Hepatocyte (in vitro differentiated cells): ENCODE data around the gene BRD3OS. TPM values are rescaled to one million over a fixed set of nuclear protein-coding genes. Genes with fewer than 3 reads are reported as not detected.

Source experiments
- DNase-seq: peaks from one replicate; pipeline ENCODE4 v3.0.0-alpha.2; 2016; ENCODE audit warnings: low spot score
- H2AFZ ChIP-seq: fragments of 200-600 bp; sonication (generic); 2 replicates; pipeline ENCODE4 v1.6.0; 2016; ENCODE audit warnings: antibody characterized with exemption, mild to moderate bottlenecking
- H3K27ac ChIP-seq: fragments of 200-600 bp; sonication (generic); 2 replicates; pipeline ENCODE4 v1.5.1; 2016; ENCODE audit warnings: mild to moderate bottlenecking
- H3K27me3 ChIP-seq: fragments of 200-600 bp; sonication (generic); 2 replicates; pipeline ENCODE4 v1.6.1; 2016
- H3K36me3 ChIP-seq: fragments of 200-600 bp; sonication (generic); replicated peaks from 2 replicates; pipeline ENCODE4 v1.5.1; 2016; ENCODE audit warnings: low read depth; ENCODE audit not compliant: insufficient read depth
- H3K4me1 ChIP-seq: fragments of 200-600 bp; sonication (generic); 2 replicates; pipeline ENCODE4 v1.5.1; 2016; ENCODE audit warnings: mild to moderate bottlenecking, moderate library complexity; ENCODE audit not compliant: insufficient read depth
- H3K4me2 ChIP-seq: fragments of 200-600 bp; sonication (generic); 2 replicates; pipeline ENCODE4 v1.6.0; 2016
- H3K4me3 ChIP-seq: fragments of 200-600 bp; sonication (generic); 2 replicates; pipeline ENCODE4 v1.5.1; 2016; ENCODE audit warnings: mild to moderate bottlenecking
- H3K79me2 ChIP-seq: fragments of 200-600 bp; sonication (generic); 2 replicates; pipeline ENCODE4 v1.6.0; 2017; ENCODE audit warnings: mild to moderate bottlenecking
- H3K9me2 ChIP-seq: fragments of 200-600 bp; sonication (generic); replicated peaks from 2 replicates; pipeline ENCODE4 v1.6.0; 2017; ENCODE audit warnings: mild to moderate bottlenecking; ENCODE audit not compliant: insufficient read depth
- H3K9me3 ChIP-seq: fragments of 200-600 bp; sonication (generic); 2 replicates; pipeline ENCODE4 v1.5.1; 2016; ENCODE audit warnings: low read depth, mild to moderate bottlenecking
- H4K20me1 ChIP-seq: fragments of 200-600 bp; sonication (generic); 2 replicates; pipeline ENCODE4 v1.6.0; 2016; ENCODE audit warnings: mild to moderate bottlenecking; ENCODE audit not compliant: insufficient read depth, poor library complexity, severe bottlenecking
- EZH2 ChIP-seq: fragments of 200-600 bp; sonication (generic); IDR thresholded peaks from 2 replicates; pipeline ENCODE4 v1.6.1; 2016; ENCODE audit warnings: antibody characterized with exemption, mild to moderate bottlenecking, borderline replicate concordance
- EZH2phosphoT487 ChIP-seq: fragments of 200-600 bp; sonication (generic); IDR thresholded peaks from one replicate; pipeline ENCODE4 v1.6.1; 2018; ENCODE audit warnings: antibody characterized with exemption, mild to moderate bottlenecking, low read depth, moderate library complexity; ENCODE audit not compliant: unreplicated experiment, severe bottlenecking
- WGBS: methylation state at CpG from one replicate; pipeline ENCODE4 v1.1.6; 2016; ENCODE audit warnings: low lambda C conversion rate; ENCODE audit errors: missing lambda C conversion rate; 5-methylcytosine and 5-hydroxymethylcytosine counted together
- polyA plus RNA-seq: library from polyadenylated mRNA; unstranded; fragments of >200 nt; fragmentation: Nextera tagmentation; extraction: Ambion mirVana; gene quantifications from 2 replicates; pipeline ENCODE4 v1.2.1, GENCODE V29; 2016
- total RNA-seq: library from RNA; depleted of rRNA; stranded (reverse); fragments of >200 nt; gene quantifications from 2 replicates; pipeline ENCODE4 v1.2.3, GENCODE V29; 2014
- TF ChIP-seq, protein P1 (sequence below): fragments of 200-600 bp; sonication (generic); IDR thresholded peaks from 2 replicates; pipeline ENCODE4 v1.5.1; 2016; ENCODE audit warnings: antibody characterized with exemption, mild to moderate bottlenecking; ENCODE audit not compliant: poor library complexity

Gene BRD3OS
- total and polyA plus RNA-seq, 2 experiments from 2014 or later: 13.4 to 14.9 TPM

DNA sequence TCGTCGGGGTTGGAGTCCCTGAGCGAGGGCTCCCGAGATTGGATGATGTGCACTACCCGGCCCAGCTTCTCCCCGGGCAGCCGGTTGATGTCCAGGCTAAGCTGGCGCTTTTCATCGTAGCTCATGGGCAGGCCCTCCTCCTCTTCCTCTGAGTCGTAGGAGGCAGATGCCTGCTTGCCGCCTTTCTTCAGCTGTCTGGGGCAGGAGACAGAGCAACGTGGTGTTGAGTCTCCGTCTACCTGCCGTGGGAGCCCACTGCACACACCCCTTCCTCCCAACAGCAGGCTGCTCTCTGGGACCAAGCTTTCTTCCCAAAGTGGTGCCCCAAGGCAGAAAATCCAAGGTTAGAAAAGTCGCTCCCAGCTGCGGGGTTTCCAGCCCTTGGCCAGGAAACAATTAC, 10.8 kb downstream of the BRD3OS start:
- Histone ChIP-seq H3K36me3 (no peaks in the 10 kb centered on the region), H2AFZ (no peak overlapping the region), H3K4me1 (no peaks in the 10 kb centered on the region), H3K27ac (no peak overlapping the region), H4K20me1 (no peaks in the 10 kb centered on the region), H3K4me2 (no peak overlapping the region), H3K79me2 (no peaks in the 10 kb centered on the region), H3K9me3 (no peaks in the 10 kb centered on the region), H3K4me3 (no peak overlapping the region), H3K9me2 (no peaks in the 10 kb centered on the region), H3K27me3 (no peaks in the 10 kb centered on the region)
- DNase-seq: no peak
- WGBS: 95% methylated on average over 16 of the region's 16 CpGs
- TF ChIP-seq EZH2 (no peak), EZH2phosphoT487 (no peak)
- TF ChIP-seq, protein P1, sequence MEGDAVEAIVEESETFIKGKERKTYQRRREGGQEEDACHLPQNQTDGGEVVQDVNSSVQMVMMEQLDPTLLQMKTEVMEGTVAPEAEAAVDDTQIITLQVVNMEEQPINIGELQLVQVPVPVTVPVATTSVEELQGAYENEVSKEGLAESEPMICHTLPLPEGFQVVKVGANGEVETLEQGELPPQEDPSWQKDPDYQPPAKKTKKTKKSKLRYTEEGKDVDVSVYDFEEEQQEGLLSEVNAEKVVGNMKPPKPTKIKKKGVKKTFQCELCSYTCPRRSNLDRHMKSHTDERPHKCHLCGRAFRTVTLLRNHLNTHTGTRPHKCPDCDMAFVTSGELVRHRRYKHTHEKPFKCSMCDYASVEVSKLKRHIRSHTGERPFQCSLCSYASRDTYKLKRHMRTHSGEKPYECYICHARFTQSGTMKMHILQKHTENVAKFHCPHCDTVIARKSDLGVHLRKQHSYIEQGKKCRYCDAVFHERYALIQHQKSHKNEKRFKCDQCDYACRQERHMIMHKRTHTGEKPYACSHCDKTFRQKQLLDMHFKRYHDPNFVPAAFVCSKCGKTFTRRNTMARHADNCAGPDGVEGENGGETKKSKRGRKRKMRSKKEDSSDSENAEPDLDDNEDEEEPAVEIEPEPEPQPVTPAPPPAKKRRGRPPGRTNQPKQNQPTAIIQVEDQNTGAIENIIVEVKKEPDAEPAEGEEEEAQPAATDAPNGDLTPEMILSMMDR: no peak

DNA sequence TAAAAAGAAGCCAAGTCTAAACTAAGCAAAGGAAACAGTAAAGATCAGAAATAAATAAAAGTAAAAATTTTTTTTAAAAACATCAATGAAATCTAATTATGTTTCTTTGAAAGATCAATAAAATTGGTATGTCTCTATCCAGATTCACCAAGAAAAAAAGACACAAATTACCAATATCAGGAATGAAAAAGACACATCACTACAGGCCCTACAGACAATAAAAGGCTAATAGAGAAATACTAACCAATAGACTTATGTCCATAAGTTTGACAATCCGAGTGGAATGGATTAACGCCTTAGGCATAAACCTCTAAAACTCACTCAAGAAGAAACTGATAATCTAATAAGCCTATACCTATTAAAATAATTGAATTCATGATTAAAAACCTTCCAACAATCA, 12.4 kb downstream of the BRD3OS start:
- no peak for TF ChIP-seq EZH2phosphoT487
- TF ChIP-seq EZH2: no peak
- TF ChIP-seq, protein P1: no peak
- Histone ChIP-seq H2AFZ (no peak overlapping the region), H3K4me3 (no peak overlapping the region), H4K20me1 (no peaks in the 10 kb centered on the region), H3K36me3 (no peaks in the 10 kb centered on the region), H3K4me2 (no peak overlapping the region), H3K27me3 (no peaks in the 10 kb centered on the region), H3K79me2 (no peaks in the 10 kb centered on the region), H3K27ac (no peak overlapping the region), H3K4me1 (no peaks in the 10 kb centered on the region), H3K9me2 (no peaks in the 10 kb centered on the region), H3K9me3 (no peaks in the 10 kb centered on the region)
- no peak for DNase-seq
- WGBS: 98% methylated on average over 2 of the region's 2 CpGs

DNA sequence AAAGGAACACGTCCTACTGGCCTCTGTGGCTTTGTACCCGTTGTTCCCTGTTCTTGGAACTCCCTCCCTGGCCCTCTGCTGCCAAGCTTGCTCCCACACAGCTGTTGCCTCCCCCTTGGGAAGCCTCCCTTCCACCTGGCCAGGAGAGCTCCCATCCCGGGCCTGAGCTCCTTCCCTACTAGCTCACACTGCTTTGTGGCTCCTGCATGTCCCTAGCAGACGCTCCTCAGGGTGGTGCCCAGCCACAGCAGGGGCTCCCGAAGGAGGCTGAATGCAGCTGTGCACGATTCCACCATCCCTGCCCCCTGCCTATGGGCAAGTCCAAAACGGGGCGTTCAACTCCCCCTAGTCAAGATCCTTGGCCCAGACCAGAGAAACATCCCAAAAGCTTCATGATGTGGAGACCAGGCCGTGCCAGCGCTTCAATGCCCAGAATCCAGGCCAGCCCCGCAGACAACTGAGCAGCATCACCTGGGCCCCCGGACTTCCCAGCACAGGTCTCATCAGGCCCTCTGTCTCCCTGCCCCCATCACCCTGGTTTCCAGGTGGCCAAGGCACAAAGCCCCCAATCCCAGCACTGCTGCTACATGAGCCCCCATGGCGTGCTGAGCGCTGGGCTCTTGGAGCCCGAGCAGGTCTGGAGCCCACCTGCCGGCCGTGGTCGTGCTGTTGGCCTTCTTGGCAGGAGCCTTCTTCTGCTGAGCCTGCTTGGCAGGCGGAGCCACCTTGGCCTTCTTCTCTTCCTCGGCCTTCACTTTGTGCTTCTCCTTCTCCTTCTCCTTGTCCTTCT, 14.3 kb downstream of the BRD3OS start:
- H3K4me2 ChIP-seq: no peak overlapping the region
- H4K20me1 ChIP-seq: no peaks in the 10 kb centered on the region
- H3K27me3 ChIP-seq: no peaks in the 10 kb centered on the region
- H3K4me1 ChIP-seq: no peaks in the 10 kb centered on the region
- H3K4me3 ChIP-seq: no peak overlapping the region
- no peaks in the 10 kb centered on the region for H3K36me3 ChIP-seq
- WGBS: 94% methylated on average over 19 of the region's 20 CpGs
- no peaks in the 10 kb centered on the region for H3K9me3 ChIP-seq
- DNase-seq: no peak
- TF ChIP-seq, protein P1: no peak
- TF ChIP-seq EZH2phosphoT487: no peak
- no peak for TF ChIP-seq EZH2
- H3K9me2 ChIP-seq: no peaks in the 10 kb centered on the region
- no peak overlapping the region for H3K27ac ChIP-seq
- H2AFZ ChIP-seq: no peak overlapping the region
- H3K79me2 ChIP-seq: no peaks in the 10 kb centered on the region
